ENCODE data around the gene CABLES1.

The CABLES1 gene

DNA sequence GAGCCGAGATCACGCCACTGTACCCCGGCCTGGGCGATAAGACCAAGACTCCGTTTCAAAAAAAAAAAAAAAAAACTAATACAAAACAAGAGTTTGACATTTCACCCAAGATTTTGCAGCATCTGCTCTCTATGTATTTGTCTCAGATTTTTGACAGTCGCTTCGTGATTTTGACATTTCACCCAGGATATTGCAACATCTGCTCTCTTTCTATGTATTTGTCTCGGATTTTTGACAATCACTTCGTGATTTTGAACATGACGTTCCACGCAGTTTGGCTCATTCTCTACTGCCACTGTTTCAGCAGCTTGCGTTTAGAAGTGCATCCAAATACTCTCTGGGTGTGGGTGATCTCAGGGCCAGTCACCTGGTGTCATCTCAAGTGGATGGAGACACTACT, 108.5 kb downstream of the CABLES1 start:
- DNase-seq (ENCODE audit: low read depth) = no peak

DNA sequence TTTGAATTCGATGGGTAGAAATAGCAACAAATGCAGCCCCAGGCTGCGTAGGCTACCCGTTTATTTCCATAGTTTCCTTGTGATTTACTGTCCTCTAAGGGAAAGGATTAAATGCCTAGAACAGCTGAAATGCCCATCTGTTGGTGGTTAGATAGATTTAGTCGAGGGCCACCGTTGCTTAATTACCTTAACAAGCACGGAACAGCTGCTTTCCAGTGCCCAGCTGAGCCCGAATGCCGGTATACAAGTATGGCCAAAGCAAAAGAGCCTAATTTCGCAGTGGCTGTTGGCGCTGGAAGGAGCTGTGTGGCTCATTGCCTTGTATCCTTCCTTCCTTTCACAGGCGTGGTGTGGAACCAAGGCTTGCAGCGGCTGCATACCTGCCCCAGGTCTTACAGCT, 109.1 kb downstream of the CABLES1 start:
- no peak for DNase-seq (ENCODE audit: low read depth)

DNA sequence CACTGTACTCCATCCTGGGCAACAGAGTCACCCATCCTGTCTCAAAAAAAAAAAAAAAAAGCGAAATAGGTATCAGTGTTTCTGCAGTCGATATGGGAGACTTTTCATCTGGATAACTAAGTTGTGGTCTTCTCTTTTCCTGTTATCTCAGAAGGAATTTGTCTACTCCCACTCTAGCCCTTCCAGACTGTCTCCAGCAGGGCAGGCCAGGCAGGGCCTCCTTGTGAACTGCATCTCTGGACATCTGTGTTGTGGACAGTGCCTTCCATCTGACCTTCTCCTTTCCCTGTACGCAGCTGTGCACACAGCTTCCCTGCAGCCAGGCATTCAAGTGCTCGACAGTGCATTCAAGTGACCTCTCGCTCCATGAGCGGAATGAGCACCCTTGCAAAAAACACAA, 110.2 kb downstream of the CABLES1 start:
- no peak for DNase-seq (ENCODE audit: low read depth)

DNA sequence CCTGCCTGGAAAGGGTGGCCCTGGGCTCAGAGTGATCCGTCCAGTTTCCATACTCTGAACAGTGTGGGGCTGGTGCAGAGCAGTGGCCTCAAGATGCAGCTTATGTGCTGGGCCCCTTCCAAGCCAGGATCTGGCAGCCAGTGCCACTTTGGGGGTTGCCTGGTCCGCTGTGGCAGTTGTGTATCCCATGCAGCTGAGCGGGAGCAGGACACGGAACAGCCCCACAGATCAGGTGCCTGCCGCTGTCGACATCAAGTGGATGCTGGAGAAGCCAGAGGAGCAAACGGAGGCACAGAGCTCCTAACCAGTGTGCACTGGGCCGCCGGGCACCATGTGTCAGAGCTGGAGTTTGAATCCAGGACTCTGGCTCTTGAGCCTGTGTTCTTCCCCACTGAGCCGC, 112.0 kb downstream of the CABLES1 start:
- DNase-seq (ENCODE audit: low read depth) = no peak

DNA sequence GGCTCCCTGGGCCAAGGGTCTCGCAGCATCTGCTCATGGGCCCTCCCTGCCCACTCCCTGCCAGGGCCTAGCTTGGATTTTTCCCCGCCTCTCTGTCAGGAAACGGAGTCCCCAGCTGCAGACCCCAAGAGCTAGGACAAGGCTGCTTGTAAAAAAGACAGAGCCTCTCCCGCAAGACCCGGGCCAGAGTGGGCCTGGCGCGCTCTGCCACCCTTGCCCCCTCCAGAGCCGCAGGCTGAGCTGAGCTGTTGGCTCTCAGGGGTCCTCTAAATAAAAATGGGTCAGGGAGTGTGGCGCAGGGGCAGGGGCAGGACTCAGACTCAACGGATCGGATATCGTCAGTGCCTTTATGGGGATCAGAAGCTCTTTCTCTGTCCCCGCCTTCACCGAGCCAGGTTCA, 112.6 kb downstream of the CABLES1 start:
- no peak for DNase-seq (ENCODE audit: low read depth)

DNA sequence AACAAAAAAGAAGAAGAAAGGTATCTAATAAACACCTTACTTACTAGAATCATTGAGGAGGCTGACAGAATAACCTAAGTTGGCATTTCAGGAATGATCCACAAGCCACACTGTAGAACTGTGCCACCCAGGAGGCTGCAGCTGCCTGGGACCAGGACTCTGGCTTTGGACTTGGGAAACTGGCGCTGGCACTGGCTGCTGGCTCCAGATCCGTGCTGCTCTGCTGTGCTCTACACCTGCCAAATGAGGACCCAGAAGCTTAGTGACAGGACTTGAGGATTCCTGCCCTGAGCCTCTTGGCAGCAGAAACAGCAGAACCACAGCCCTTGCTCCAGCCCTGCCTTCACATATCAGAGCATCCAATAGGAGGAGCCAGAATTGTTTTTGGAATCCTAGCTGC, 113.5 kb downstream of the CABLES1 start:
- no peak for DNase-seq (ENCODE audit: low read depth)

DNA sequence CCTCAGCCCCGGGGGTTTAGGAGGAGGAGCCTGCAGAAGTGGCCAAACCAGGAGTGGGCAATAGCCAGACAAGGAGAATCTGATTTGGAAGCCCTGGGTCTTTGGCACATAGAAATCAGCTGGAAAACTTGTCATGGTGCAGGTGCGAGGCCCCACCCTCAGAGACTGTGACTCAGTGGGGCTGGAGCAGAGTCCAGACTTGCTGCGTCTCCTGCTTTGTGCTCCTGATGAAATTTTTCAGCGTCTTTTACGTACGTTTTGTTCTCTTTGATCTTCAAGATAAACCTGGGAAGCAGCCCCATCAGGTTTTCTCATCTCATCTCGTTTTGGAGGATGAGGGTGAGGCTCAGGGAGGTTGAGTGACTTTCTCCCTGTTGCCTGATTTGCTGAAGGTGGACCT, 114.1 kb downstream of the CABLES1 start:
- DNase-seq (ENCODE audit: low read depth) = no peak

DNA sequence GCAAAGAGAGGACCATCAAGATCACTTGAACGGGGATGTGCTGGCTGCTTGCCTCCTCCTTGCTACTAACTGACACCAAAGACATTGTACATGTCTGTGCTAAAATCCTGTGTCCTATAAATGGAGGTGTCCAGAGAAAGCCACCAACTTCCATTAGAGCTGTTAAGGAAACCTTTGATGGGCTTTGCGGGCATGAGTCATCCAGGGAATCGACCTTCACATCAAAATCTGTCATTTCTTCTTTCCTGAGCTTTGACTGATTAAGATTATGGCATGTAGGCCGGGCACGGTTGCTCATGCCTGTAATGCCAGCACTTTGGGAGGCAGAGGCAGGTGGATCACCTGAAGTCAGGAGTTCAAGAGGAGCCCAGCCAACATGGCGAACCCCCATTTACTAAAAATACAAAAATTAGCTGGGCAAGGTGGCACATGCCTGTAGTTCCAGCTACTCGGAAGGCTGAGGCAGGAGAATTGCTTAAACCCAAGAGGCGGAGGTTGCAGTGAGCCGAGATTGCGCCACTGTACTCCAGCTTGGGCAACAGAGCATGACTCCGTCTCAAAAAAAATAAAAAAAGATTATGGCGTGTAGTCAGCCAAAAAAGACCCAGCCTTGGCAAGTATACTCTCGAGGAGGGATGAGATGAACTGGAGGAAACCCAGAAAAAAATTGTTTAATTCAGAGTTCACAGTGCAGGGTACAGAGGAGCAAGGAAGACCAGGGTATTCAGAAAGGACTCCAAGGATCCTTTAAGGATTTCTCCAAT, 115.8 kb downstream of the CABLES1 start:
- DNase-seq (ENCODE audit: low read depth) = peak; percentile 31

DNA sequence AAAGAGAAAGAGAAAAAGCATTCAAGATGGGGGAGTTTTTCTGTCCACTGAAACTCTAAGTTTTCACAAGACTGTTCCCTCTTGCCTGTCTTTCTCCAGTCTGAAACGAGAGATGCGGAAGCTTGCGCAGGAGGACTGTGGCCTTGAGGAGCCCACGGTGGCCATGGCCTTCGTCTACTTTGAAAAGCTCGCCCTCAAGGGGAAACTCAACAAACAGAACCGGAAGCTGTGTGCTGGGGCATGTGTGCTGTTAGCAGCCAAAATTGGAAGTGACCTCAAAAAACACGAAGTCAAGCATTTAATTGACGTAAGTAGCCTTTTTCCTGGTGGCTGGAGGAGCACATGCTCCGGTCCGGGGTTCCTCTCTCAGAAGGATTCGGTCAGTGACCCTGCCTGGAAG, 118.3 kb downstream of the CABLES1 start:
- no peak for DNase-seq (ENCODE audit: low read depth)

DNA sequence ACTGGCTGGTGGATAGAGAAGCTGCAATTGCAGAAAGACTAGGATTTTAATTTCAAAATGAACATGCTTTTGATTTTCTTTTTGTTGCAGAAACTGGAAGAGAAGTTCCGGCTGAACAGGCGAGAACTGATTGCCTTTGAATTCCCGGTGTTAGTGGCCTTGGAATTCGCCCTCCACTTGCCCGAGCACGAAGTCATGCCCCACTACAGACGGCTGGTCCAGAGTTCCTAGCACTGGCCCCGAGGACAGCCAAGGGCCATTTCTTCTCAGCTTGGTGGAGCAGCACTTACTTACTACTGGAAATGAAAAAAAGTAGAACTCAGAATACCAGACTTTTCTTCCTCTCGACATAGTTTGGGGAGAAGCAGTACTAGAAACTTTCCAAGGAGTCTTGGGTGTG, 121.9 kb downstream of the CABLES1 start:
- no peak for DNase-seq (ENCODE audit: low read depth)

DNA sequence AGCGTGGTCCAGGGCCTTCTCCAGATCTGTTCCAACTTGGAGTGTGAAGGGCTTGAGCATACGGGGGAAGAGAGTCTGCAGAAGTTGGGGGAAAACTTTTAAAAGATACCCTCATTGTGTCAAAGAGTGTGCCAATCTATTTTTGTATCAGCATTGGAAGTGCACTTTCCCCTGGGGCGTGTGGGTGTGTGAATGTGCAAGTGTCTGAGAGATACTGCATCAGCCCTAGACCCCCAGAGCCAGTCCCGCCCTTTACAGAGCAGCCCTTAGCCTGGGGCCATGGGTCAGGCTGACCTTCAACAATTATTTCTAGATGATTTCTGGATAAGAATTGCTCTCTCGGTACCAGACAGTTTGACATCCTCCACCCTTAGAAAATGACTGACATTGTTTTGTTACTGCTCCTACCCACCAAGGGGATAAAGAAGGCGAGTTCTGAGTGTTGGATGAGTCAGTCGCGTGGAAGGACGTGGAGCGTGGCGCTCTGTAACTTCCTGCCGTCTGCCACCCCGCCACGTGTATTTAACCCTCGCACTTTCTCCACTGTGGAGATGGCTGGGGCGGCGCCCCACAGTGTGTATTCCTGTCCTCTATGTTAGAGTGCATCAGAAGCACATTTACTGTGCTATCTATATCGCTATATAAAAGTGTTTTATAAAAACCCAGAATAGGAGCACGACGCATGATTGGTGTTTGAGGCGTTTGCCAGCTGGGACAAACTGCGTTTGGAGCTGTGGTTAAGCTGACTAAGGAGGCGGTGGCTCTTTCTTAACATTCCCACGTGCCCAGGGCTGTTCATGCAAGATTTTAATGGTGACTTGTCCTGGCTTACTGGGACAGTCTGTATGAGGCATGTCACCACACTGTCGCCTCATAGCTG, 122.6 kb downstream of the CABLES1 start:
- peak; percentile 40 for DNase-seq (ENCODE audit: low read depth)

DNA sequence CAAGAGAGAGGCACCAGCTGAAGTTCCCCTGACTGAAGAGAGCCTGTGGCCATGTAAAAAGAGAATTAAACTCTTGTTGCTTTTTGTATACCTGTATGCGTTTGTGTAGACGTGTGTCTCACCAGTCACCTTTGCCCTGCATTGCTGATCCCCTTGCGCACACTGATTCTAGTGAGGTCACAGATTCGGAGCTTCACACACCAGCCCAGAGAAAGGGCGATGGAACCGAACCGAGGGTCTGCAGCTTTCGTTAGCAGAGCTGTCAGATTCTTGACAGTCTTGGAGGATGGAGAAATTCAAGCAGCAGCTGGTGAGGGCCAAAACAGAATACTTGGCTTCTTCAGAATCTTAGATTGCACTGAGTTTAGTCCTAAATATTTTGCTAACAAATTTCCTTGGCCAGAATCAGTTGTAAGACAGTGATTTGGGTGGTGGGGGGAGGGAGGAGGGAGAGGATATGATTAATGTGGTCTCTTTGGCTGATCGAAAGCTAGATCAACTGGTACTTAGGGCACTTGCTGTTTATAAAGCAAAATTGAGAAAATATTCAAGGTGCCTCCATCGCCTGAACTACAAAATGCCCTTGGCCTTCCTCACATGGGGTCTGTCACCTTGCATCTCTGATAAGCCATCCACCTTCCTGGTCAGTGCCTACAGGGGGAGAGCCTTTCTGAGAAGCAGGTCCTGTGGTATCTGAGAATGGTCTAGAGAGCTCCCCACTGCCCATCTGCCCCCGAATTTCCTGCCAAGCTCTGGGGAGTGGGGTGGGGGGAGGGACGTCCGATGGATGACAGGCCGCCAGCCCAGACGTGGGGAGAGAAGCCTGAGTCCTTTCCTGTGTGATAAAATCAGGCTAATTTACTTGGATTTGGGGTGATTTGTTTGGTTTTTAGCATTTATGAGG, 123.5 kb downstream of the CABLES1 start:
- no peak for DNase-seq (ENCODE audit: low read depth)

DNA sequence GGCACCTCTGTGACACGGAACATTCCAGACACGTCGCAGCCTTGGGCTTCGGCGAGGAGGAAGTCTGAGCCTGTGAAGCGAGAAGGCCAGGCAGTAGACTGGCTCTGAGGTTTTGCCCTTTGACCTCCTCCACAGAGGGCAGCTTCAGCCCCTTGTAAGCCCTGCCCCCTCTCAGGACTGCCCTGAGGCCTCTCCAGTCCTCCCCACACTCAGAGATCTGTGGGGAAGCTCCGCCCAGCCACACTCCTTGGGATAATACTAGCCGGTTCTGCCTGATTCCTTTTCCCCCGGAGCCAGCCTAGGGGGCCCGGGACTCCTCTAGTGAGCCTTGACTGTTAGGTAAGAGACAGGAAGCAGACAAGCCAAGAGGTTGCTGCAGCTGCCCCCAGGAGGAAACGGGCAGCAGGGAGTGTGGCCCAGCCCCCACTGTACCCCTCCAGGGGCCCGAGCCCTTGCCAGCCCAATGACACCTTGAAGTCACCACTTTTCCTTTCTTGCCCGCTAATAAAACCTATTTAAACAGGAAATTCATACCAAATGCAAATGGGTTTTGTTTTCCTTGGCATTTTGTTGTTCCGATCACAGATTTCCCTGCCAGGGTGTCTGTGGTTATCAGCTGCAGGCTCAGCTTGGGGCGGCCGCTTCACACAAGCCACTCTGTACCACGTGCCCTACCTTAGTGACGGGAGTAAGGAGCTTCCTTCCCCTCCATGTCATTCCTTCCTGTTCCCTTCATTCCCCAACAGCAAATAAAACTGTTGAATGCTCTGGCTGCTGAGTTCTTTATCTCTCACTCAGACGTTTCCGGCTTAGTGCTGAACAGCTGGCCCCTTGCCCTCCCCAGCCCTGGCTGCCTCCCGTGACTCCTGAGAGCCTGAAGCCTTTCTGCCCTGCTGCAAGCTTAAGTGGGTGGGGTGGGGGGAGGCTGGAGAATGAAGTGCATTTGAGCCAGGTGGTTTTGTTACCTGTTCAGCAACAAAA, 124.7 kb downstream of the CABLES1 start:
- peak; percentile 82 for DNase-seq (ENCODE audit: low read depth)

DNA sequence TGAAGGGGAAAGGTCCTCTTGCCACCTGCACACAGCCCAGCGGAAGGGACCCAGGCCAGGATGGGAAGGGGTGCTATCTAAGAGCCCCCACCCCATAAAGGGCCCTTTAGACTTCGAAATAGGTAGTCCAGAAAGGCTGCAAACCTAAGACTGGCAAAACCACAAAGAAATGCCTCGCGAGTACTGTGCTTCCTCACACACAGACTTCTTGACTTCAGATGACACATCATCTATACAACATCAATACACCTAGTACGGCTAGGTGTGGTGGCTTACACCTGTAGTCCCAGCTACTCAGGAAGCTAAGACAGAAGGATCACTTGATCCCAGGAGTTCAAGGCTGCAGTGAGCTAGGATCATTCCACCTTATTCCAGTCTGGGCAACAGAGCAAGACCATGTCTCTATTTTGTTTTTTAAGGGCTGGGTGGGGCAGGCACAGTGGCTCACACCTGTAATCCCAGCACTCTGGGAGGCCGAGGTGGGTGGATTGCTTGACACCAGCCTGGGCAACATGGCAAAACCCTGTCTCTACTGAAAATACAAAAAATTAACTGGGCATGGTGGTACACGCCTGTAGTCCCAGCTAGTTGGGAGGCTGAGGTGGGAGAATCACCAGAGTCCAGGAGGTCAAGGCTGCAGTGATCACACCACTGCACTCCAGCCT, 125.8 kb downstream of the CABLES1 start:
- no peak for DNase-seq (ENCODE audit: low read depth)

DNA sequence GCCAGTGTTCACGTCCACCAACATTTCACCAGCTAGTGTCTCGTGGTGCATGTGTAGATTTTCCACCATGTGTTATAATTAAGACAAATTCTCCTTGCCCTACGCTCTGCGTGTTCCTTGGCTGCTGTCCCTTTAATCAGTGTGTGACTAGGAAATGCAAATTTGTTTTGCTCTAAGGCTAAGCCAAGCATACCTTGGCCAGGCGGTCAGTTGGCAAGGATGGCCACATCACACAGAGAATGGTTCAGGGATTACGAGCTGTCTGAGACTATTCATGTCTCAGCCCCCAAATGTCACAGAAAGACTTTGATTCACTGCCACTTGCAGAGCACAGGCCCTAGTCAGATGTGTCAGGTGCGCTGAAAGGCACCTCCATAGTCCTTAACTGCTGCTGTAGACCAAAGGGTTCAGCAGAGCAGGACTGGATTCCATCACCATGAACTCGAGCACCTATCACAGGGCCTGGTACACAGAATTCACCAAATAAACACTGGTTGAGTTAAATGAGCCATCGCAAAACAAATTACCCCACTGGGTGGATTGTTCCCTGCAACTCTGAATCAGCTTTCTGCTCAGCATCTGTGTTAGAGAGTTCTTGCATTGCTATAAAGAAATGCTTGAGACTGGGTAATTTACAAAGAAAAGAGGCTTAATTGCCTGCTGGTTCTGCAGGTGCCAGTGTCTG, 128.4 kb downstream of the CABLES1 start:
- DNase-seq (ENCODE audit: low read depth) = no peak

DNA sequence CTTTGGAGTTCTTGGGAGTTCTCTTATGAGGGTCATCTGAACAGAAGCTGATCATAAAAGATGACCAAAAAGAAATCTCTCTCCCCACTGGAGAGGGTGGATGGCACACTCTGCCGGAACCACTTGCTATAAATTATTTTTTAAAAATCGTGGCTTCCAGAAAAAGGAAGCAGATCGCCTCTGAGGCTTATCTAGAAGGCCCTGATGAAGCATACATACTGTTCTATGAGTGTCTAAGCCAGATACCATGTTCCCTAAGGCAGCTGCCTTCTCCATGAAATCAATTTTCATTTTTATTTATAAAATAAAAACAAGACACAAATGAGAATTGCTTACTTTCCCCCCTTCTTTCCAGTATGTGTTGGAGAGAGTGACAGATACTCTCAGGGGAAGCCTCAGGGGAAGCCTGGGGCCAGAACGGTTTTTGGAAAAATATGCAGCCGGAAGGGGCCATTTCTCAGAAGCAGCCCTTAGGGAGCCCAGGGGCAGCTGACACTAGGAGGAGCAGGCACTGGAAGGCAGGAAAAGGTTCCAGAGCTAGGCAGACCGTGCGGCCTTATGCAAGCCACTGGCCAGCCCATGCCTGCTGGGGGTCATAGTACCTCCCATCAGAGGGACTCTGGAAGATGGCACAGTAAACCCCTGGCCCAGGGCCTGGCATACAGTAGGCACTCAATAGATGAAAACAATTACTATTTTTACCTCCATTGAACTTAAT, 130.6 kb downstream of the CABLES1 start:
- no peak for DNase-seq (ENCODE audit: low read depth)

DNA sequence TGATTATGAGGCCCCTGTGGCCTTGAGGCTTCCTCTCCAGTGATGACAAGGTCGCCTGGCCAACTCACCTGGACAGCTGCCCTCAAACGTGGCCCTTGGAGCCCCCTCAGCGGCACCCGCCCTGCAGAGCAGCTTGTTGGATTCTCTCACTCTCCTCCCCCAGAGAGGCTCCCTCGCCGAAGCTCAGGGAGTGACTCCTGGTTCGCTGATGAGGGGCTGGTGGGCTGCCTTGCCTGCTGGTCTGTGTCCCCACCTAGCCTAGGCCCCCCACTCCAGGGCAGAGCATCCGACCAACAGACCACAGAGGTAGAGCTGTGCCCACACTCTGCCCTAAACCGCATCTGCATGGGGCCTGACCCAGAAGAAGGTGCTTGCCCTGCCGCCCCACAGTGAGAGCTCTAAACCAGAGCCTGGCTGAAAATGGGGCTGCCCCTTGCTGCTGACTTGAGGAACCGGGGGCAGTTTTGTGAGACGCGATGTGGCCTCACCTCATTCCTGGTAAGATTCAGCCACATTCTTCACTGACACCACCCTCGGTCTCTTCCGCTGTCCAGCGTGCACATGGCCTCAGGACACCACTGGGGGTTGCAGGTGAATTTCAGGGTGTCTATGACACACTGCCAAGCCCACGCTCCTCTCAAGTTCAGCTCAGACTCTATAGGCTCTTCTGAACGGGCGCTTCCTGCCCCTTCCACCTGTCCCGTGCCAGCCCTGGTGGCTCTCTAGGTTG, 131.6 kb downstream of the CABLES1 start:
- no peak for DNase-seq (ENCODE audit: low read depth)

DNA sequence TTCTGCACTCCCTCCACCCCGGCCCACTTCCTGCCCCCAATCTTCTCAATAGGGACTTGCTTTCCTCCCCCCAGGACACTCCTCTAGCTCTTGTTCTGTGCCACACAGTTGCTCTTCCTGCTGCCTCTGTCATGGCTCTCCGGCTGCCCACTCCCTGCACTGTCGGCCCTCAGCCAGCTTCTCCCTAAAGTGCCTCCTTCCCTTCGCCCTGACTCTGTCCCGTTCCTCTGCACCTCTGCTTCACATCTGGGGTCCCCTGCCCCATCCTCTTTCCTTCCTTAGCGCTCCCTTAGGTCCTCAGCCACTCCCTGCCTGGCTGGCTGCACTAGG, 132.1 kb downstream of the CABLES1 start:
- DNase-seq (ENCODE audit: low read depth) = no peak

DNA sequence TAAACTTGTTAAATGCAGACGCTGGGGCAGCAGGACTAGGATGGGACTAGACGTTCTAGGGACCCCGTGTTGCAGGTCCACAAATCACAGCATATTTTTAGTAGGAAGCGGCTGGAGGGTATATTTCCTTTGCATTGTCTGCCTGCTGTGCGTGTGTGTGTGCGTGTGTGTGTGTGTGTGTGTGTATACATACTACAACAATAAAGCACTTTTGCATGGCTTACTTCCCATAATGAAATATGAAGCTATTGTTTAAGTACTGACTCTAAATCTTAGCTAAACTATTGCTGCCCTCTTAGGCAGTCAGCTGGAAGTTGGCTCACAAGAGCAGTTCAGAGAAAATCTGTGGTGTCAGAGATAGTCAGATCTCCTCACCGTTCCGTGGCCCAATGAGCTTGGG, 133.4 kb downstream of the CABLES1 start:
- DNase-seq (ENCODE audit: low read depth) = no peak
